ENCODE data around the gene STK11IP.

STK11IP gene

DNA sequence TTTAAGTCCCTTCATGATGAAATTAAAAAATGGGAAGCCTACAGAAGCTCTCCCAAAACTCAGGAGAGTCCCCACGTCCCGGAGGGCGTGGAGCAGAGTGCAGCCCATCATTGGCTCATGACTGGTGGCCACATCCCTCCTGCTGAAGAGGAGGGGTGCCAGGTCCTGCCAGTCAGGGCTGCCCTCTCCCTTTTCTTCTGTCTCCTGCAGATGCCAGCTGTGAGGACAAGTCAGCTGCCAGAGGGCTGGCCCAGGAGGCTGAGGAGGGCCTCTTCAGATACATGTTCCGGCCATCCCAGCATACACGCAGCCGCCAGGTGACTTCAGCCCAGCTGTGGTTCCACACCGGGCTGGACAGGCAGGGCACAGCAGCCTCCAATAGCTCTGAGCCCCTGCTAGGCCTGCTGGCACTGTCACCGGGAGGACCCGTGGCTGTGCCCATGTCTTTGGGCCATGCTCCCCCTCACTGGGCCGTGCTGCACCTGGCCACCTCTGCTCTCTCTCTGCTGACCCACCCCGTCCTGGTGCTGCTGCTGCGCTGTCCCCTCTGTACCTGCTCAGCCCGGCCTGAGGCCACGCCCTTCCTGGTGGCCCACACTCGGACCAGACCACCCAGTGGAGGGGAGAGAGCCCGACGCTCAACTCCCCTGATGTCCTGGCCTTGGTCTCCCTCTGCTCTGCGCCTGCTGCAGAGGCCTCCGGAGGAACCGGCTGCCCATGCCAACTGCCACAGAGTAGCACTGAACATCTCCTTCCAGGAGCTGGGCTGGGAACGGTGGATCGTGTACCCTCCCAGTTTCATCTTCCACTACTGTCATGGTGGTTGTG, 23.0 kb upstream of the STK11IP start:
- Histone ChIP-seq H3K4me2 (ENCODE audit: low read length) (no peak overlapping the region), H4K20me1 (ENCODE audit: insufficient read depth, low read length) (no peaks in the 10 kb centered on the region), H2AFZ (ENCODE audit: low read depth, low read length) (no peak overlapping the region), H3K9ac (ENCODE audit: low read length) (no peak overlapping the region), H3K9me3 (ENCODE audit: insufficient read depth, low read length) (no peaks in the 10 kb centered on the region), H3K4me3 (ENCODE audit: low read length) (no peak overlapping the region), H3K4me1 (ENCODE audit: low read length) (no peaks in the 10 kb centered on the region), H3K27ac (ENCODE audit: low read length) (no peak overlapping the region), H3K79me2 (ENCODE audit: low read length) (no peaks in the 10 kb centered on the region), H3K36me3 (replicated peaks; ENCODE audit: low read depth, low read length) (no peaks in the 10 kb centered on the region), H3K27me3 (ENCODE audit: low read depth, low read length) (no peaks in the 10 kb centered on the region)
- no peak for TF ChIP-seq EZH2phosphoT487 (IDR thresholded peaks at IDR 0.05; ENCODE audit: low read depth)
- TF ChIP-seq CTCF (IDR thresholded peaks at IDR 0.05; ENCODE audit: low read depth, low read length): no peak

GRCh38 chr2:219575566-219576504, 21.8 kb upstream of the STK11IP start:
- no peak overlapping the region for H3K27ac ChIP-seq (ENCODE audit: low read length)
- H3K36me3 ChIP-seq (replicated peaks; ENCODE audit: low read depth, low read length): no peaks in the 10 kb centered on the region
- no peaks in the 10 kb centered on the region for H3K27me3 ChIP-seq (ENCODE audit: low read depth, low read length)
- H3K9ac ChIP-seq (ENCODE audit: low read length): no peak overlapping the region
- no peaks in the 10 kb centered on the region for H3K79me2 ChIP-seq (ENCODE audit: low read length)
- TF ChIP-seq CTCF (IDR thresholded peaks at IDR 0.05; ENCODE audit: low read depth, low read length): no peak
- no peak for TF ChIP-seq EZH2phosphoT487 (IDR thresholded peaks at IDR 0.05; ENCODE audit: low read depth)
- H3K4me1 ChIP-seq (ENCODE audit: low read length): no peaks in the 10 kb centered on the region
- H2AFZ ChIP-seq (ENCODE audit: low read depth, low read length): no peak overlapping the region
- H3K4me2 ChIP-seq (ENCODE audit: low read length): no peak overlapping the region
- no peaks in the 10 kb centered on the region for H4K20me1 ChIP-seq (ENCODE audit: insufficient read depth, low read length)
- H3K4me3 ChIP-seq (ENCODE audit: low read length): no peak overlapping the region
- H3K9me3 ChIP-seq (ENCODE audit: insufficient read depth, low read length): no peaks in the 10 kb centered on the region

- no peak overlapping the region for H3K4me2 ChIP-seq (ENCODE audit: low read length)
These were observed 20.9 kb upstream of the STK11IP start for GRCh38 chr2:219576505-219577388.

More at GRCh38 chr2:219576505-219577388, 20.9 kb upstream of the STK11IP start:
- Histone ChIP-seq H3K9me3 (ENCODE audit: insufficient read depth, low read length) (no peaks in the 10 kb centered on the region), H3K79me2 (ENCODE audit: low read length) (no peaks in the 10 kb centered on the region), H3K27ac (ENCODE audit: low read length) (no peak overlapping the region), H3K9ac (ENCODE audit: low read length) (no peak overlapping the region), H2AFZ (ENCODE audit: low read depth, low read length) (no peak overlapping the region), H3K4me3 (ENCODE audit: low read length) (no peak overlapping the region), H3K36me3 (replicated peaks; ENCODE audit: low read depth, low read length) (no peaks in the 10 kb centered on the region), H3K27me3 (ENCODE audit: low read depth, low read length) (no peaks in the 10 kb centered on the region), H3K4me1 (ENCODE audit: low read length) (no peaks in the 10 kb centered on the region), H4K20me1 (ENCODE audit: insufficient read depth, low read length) (no peaks in the 10 kb centered on the region)
- TF ChIP-seq CTCF (IDR thresholded peaks at IDR 0.05; ENCODE audit: low read depth, low read length): no peak
- no peak for TF ChIP-seq EZH2phosphoT487 (IDR thresholded peaks at IDR 0.05; ENCODE audit: low read depth)
